GM20000 (cell line): Measurements from ENCODE around the gene ZMYM2.

ENCODE experiments used
- DNase-seq: peaks from one replicate; pipeline ENCODE4 v3.0.0; 2012; ENCODE audit warnings: low spot score
- TF ChIP-seq, protein P1 (sequence below): IDR thresholded peaks from 2 replicates; pipeline ENCODE4 v1.5.1; 2012; ENCODE audit warnings: mild to moderate bottlenecking, control low read depth; ENCODE audit errors: extremely low read depth, missing control alignments

ZMYM2 gene

DNA sequence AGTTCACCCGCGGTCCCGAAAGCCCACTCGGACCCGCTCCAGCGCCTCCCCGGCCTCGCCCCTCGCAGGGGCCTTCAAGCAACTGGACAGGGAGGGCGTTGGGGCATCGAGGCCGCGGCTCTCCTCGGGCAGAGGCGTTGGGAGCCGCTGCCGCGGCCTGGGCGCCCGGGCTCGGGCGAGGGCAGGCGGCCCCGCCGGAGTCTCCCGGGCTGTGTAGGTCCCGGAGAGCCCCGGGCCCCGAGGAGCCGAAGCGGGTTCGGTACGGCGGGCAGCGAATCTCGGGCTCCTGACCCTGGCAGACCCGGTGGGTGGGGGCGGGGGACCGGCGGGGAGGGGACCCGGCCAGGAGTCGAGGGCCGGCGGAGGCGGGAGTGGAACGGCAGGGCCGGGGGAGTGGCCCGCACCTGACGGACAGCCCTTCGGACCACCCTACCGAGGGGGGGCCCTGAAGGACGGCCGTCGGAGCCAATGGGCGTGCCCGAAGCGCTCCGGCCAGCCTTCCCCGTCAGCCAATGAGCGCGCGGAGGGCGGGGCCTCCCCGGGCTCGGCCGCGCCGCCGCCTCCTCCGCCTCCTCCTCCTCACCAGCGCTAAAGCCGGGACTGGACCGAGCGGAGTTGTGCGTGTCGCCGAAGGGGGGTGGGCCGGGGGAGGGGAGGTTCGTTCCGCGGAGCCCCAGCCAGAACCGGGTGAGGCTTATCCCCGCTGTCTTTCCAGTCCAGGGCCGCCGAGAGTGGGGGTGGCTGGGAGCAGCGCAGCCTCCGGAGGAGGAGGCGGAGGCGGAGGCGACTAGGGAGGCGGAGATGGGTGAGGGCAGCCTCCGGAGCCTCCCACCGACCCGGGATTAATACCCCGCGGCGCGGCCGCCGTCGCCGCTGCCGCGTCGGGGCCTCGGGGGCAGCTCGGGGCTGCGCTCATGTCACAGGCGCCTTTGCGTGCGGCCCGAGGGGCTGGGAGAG lies at the start of gene ZMYM2:
Gene ZMYM2 (plus strand): TSS at position 573 of the 957 bp plus-strand sequence. CDS start 34,346 bp downstream, outside the sequence.
- peak; percentile 99 for DNase-seq
- TF ChIP-seq, protein P1, sequence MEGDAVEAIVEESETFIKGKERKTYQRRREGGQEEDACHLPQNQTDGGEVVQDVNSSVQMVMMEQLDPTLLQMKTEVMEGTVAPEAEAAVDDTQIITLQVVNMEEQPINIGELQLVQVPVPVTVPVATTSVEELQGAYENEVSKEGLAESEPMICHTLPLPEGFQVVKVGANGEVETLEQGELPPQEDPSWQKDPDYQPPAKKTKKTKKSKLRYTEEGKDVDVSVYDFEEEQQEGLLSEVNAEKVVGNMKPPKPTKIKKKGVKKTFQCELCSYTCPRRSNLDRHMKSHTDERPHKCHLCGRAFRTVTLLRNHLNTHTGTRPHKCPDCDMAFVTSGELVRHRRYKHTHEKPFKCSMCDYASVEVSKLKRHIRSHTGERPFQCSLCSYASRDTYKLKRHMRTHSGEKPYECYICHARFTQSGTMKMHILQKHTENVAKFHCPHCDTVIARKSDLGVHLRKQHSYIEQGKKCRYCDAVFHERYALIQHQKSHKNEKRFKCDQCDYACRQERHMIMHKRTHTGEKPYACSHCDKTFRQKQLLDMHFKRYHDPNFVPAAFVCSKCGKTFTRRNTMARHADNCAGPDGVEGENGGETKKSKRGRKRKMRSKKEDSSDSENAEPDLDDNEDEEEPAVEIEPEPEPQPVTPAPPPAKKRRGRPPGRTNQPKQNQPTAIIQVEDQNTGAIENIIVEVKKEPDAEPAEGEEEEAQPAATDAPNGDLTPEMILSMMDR = no peak

DNA sequence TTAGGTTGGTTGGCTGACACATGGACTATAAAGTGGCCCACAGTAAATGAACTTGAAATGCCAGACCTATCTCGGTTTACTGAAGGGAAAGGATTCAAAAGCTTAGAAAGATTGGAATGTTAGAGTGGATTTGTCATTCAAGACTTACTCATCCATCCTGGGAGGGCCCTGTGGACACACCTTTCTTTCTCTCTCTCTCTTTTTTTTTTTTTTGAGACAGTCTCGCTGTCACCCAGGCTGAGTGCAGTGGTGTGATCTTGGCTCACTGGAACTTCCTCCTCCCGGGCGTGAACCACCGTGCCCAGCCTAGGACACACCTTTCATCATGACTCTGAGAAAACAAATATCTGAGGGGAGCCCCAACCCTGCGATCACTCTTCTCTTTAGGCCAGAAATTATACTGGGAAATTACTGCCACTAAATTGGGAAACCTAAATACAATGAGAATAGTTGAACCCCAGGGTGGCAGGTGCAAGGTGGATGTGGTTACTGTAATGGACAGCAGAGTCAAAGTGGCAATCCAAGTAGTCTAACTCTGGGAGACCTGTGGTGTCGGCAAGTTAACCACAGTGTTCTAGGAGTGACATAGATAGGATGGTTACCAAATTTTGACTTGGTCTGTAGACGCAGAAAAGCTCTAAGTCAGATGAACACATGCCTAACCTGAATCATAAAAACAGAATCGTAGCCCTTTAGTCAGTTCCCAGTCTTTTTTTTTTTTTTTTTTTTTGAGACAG lies 48.0 kb upstream of the ZMYM2 start:
- no peak for DNase-seq
- TF ChIP-seq, protein P1 = no peak

- DNase-seq = peak; percentile 18
These were observed 31.3 kb upstream of the ZMYM2 start for GRCh38 chr13:19927117-19927748.

GRCh38 chr13:19940106-19940505 lies 18.4 kb upstream of the ZMYM2 start:
- DNase-seq = no peak
- TF ChIP-seq, protein P1 = no peak

More at GRCh38 chr13:19927117-19927748, 31.3 kb upstream of the ZMYM2 start:
- TF ChIP-seq, protein P1 = no peak

- no peak for DNase-seq
- TF ChIP-seq, protein P1 = no peak
These were observed 8.2 kb upstream of the ZMYM2 start for GRCh38 chr13:19950374-19950773.

GRCh38 chr13:19952850-19953249 lies 5.7 kb upstream of the ZMYM2 start:
- TF ChIP-seq, protein P1 = no peak
- DNase-seq = no peak
